Measurements from ENCODE around the gene NISCH.

Gene NISCH

GRCh38 chr3:52512105-52512504 lies 56.7 kb downstream of the NISCH start:
- no peak for DNase-seq (ENCODE audit: low read depth in 1 of 2, low spot score in 1 of 2)

- no peak for DNase-seq (ENCODE audit: low read depth in 1 of 2, low spot score in 1 of 2)
Observed at GRCh38 chr3:52512727-52513126, 57.3 kb downstream of the NISCH start.

GRCh38 chr3:52513281-52513680 lies 57.9 kb downstream of the NISCH start:
- no peak for DNase-seq (ENCODE audit: low read depth in 1 of 2, low spot score in 1 of 2)

GRCh38 chr3:52514576-52514975 lies 59.2 kb downstream of the NISCH start:
- no peak for DNase-seq (ENCODE audit: low read depth in 1 of 2, low spot score in 1 of 2)

- DNase-seq (ENCODE audit: low read depth in 1 of 2, low spot score in 1 of 2): no peak
Observed at GRCh38 chr3:52515192-52515591, 59.8 kb downstream of the NISCH start.

GRCh38 chr3:52516509-52517195 lies 61.2 kb downstream of the NISCH start:
- DNase-seq (ENCODE audit: low read depth in 1 of 2, low spot score in 1 of 2): no peak

- no peak for DNase-seq (ENCODE audit: low read depth in 1 of 2, low spot score in 1 of 2)
Observed at GRCh38 chr3:52517796-52518722, 62.7 kb downstream of the NISCH start.

- no peak for DNase-seq (ENCODE audit: low read depth in 1 of 2, low spot score in 1 of 2)
Observed at GRCh38 chr3:52518723-52519444, 63.5 kb downstream of the NISCH start.

GRCh38 chr3:52519445-52520140 lies 64.2 kb downstream of the NISCH start:
- DNase-seq (ENCODE audit: low read depth in 1 of 2, low spot score in 1 of 2): no peak

- DNase-seq (ENCODE audit: low read depth in 1 of 2, low spot score in 1 of 2): no peak
Observed at GRCh38 chr3:52520141-52520667, 64.8 kb downstream of the NISCH start.

GRCh38 chr3:52520716-52521487 lies 65.5 kb downstream of the NISCH start:
- DNase-seq (ENCODE audit: low read depth in 1 of 2, low spot score in 1 of 2): no peak

GRCh38 chr3:52521488-52521824 lies 66.1 kb downstream of the NISCH start:
- DNase-seq (ENCODE audit: low read depth in 1 of 2, low spot score in 1 of 2): no peak

GRCh38 chr3:52521881-52522650 lies 66.7 kb downstream of the NISCH start:
- no peak for DNase-seq (ENCODE audit: low read depth in 1 of 2, low spot score in 1 of 2)

GRCh38 chr3:52522651-52523251 lies 67.3 kb downstream of the NISCH start:
- DNase-seq (ENCODE audit: low read depth in 1 of 2, low spot score in 1 of 2): no peak

GRCh38 chr3:52523386-52524257 lies 68.2 kb downstream of the NISCH start:
- DNase-seq (ENCODE audit: low read depth in 1 of 2, low spot score in 1 of 2): no peak

- no peak for DNase-seq (ENCODE audit: low read depth in 1 of 2, low spot score in 1 of 2)
Observed at GRCh38 chr3:52524258-52524751, 68.9 kb downstream of the NISCH start.

- no peak for DNase-seq (ENCODE audit: low read depth in 1 of 2, low spot score in 1 of 2)
Observed at GRCh38 chr3:52524752-52525679, 69.6 kb downstream of the NISCH start.

Measured in activated CD4-positive, alpha-beta T cell treated with anti-CD3 and anti-CD28 coated beads, Interleukin-2, amount 50 U/mL, for 24 hours (primary cell).